Metanephros (tissue), 1 donor: ENCODE data around the gene ATP11A. TPM values are rescaled to one million over a fixed set of nuclear protein-coding genes. Genes with fewer than 3 reads are reported as not detected.

Experiments used
- total RNA-seq: library from RNA; depleted of rRNA; stranded (reverse); fragments of >200 nt; gene quantifications from one replicate; pipeline ENCODE4 v1.2.3, GENCODE V29; 2014

Gene ATP11A
- total RNA-seq = 48.2 TPM

DNA sequence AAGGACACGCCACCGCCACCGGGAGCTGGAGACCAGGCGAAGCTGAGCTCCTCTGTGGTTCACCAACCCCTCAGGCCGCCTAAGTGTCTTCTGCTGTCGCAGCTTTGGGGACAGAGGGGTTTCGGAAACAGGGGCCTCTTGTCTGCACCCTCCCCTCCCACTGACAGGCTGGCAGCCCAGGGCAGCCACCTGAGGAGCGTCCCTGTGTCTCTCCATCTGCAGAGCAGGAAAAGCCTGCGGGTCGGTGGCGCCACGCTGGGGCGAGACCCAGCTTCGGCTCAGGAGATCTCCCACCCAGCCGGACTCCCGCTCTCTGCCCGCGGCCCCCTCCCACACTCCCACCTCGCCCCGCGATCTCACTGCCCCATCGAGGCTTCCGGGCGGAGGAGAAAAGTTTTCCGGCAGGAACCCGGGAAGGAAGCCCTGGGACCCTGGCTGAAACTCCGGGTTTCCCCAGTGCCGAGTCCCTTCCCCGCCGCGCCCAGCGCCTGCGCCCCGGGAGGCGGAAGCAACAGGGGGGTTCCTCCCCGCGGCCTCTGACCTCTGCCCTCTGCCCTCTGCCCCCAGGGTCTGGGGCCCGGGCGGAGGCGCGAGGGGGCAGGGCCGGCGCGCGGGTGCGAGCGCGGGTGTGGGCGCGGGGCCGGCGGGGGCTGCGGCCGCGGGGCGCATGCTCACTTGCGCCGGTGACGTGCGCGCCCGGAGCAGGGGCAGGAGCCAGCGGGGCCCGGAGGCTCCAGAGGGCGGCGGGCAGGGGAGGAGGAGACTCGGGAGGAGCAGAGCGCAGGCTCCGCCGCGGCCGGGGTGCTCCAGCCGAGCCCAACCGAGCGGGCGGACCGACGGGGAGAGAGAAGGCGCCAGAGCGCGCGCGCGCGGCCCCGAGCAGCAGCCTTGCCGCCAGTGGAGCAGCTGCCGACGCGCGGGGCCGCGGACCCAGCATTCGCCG lies at the start of gene ATP11A:
Gene ATP11A (plus strand): TSS at position 736 of the 943 bp plus-strand sequence. CDS start 379 bp downstream, outside the sequence.

Other genes starting within 250 kb of the ATP11A start
- gene TUBGCP3, start 101.9 kb upstream of the ATP11A start, total RNA-seq = 40.5 TPM